GM21528 (cell line): ENCODE results near the gene ARPP21.

ENCODE experiments used
- ATAC-seq: cut with Tn5 transposase; IDR thresholded peaks from one replicate; pipeline ENCODE4 v1.9.1; 2021; ENCODE audit warnings: mild to moderate bottlenecking, moderate library complexity; ENCODE audit not compliant: unreplicated experiment, low FRiP score

ARPP21 gene

DNA sequence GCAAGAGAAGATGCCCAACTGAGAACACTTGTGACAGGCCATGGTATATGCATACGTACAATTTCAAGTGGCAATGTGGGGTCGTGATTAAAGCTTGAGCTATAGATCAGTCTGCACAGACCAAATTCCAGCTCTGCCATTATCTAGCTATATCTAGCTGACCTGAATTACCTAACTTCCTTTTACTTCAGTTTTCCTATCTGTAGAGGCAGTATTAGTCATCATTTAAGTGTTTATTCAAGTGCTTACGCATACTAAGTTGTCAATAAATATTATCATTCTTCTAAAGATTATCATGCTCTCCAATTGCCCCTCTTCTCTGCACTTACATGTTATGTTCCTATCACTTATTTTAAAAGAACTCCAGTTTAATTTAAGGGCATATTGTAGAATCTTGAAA lies 87.9 kb downstream of the ARPP21 start:
- ATAC-seq = no peak

DNA sequence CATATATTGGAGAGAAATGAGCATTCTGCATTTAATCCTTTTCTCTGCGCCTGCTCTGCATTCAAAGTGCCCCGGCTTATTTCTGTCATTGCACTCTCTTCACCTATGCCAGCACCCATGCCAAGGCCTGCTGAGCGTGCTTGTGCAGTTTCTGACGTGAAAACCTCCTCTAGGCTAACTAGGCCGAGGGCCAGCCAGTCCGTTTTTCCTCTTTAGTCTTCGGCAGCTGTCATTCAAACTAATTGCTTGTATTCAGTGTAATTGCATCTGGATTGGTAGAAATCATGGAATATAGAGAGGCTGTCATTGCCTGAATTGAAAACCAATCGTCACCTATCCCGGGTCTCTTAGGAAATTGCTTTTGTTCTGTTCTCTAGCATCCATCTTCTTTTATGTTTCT lies 94.0 kb downstream of the ARPP21 start:
- ATAC-seq = no peak

DNA sequence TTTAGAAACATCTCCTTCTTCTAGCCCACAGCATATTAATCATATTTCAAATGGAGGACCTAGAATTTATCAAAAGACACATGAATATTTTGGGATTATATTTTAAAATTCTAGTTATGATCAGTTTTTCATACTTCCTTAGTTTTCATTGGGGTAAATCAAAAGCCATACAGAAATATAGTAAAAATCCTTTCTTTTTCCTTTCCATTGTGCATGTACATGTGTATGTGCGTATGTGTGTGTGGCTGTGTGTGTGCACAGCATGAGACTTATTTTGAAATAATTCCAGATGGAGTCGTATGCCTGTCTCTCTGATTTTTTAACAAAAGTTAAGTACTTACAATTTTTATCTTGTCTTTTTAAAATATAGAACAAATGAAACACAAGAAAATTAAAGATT lies 94.5 kb downstream of the ARPP21 start:
- ATAC-seq = no peak

DNA sequence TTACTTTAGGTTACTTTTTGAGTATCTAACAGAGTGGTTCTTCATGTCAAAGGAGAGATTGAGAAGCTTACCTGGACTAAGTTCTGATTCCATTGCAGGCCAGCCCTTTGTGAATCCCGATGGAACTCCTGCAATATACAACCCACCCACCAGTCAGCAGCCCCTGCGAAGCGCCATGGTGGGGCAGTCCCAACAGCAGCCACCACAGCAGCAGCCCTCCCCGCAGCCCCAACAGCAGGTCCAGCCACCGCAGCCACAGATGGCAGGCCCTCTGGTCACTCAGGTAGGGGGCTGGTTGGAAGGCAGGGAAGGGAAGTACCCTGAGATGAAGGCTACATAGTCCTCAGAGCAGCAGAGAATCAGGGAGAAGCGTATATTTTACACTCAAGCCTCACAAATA lies 97.8 kb downstream of the ARPP21 start:
- no peak for ATAC-seq

DNA sequence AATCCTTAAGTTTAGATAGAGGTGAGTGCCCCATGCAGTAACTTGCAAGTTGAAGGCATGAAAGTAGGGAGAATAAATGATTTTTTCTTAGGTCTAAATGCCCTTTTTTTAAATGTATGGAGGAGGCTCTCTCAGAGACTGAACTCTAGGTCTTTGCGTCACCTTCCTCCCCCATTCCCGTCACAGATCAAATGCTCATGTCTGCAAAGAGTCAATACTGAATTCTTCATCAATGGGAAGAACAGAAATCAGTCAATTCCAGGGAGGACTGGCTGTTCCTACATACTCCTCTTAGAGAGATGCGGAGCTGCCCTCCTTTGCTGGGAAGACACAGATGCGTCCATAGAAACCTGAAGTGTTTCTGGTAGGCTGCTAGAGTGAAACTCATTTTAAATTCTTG lies 98.2 kb downstream of the ARPP21 start:
- ATAC-seq = no peak

DNA sequence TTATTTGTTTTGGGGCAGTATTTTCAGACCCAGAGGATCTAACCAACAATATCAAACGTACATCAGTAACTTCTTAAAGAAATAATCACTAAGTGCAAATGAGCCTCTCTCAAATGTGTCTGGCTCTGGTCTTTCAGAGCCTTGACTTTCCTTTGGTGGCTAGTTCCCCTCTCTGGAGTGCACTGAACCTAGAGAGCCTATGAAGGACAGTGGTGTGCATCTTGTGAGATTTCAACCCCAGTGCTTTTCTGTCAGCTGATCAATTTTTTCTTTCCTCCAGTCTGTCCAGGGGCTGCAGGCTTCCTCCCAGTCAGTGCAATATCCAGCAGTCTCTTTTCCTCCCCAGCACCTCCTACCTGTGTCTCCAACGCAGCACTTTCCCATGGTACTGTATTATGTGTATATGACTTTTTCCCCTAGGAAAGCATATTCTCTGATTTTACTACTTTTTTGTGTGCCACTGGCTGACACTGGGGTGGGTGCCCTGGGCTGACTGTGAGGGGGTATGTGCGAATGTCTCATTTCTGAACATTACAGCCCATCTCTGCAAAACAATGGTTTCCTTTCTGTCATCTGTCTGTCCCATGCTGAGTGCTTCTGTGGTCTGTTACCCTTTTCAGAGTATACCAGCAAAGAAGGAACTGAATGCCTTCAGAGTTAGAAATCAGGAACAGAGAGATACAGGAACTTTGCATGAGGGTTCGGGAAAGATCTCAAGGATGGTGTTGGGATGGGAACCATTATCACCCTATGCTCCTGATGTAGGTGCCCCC lies 98.8 kb downstream of the ARPP21 start:
- no peak for ATAC-seq

DNA sequence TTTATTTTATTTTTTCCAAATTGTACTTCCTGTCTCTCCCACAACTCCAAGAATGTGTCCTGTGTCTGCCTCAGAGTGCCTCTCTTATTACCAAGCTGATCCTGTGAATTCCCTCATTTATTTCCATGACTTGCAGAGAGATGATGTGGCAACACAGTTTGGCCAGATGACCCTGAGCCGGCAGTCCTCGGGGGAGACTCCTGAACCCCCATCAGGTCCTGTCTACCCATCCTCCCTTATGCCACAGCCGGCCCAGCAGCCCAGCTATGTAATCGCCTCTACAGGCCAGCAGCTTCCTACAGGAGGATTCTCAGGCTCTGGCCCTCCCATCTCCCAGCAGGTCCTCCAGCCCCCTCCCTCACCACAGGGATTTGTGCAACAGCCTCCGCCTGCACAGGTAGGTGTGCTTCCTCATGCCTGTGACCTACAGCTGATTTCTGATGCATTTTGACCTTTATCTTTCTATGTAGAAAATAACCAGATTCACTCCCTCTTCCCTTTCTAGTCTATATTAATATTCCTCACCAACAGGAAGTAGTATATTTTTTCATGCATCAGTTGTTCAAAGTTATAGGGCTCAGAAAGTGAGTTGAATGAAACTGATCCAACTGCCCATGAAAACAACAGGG lies 100.0 kb downstream of the ARPP21 start:
- ATAC-seq = no peak

DNA sequence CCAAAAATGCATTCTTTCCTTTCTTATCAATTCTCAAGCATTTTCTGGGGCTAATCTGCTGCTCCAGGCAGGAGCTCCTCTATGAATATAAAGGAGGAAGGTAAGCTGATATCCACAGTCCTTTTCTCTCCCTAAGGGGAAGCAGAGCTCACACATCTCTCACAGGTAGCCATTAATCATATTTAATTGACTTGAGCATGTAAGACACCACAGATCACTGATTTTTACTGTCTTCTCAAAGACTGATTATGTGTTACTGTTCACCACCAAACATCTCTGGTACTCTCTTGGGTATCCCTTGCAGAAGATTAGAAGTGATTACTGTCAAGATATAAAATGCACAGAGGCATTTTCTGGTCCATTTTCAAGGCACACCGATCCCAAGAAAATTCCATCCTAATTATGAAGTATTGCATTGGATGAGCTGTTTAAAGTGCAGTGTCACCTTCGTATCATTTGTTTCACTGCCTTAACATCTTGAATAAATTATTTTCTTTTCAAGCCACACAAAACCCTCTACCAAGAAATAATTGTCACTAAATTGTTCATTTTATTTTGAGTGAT lies 100.7 kb downstream of the ARPP21 start:
- ATAC-seq = no peak

DNA sequence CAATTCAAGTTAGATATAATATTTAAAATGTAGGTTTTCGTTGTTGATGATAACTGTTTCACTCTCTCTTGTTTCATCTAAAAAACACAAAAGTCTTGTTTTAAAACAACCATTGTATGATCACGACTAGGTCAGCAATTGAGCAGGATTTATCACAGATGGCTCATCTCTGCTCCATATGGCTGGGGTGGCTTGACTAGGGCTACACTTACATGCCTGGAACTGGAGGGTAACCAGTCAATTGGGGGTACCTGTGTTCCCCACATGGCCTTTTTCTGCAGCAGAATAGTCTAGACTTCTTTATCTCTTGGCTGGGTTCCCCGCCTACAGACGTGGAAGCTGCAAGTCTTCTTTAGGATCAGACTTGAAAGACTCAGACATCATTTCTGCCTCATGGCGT lies 103.9 kb downstream of the ARPP21 start:
- no peak for ATAC-seq

DNA sequence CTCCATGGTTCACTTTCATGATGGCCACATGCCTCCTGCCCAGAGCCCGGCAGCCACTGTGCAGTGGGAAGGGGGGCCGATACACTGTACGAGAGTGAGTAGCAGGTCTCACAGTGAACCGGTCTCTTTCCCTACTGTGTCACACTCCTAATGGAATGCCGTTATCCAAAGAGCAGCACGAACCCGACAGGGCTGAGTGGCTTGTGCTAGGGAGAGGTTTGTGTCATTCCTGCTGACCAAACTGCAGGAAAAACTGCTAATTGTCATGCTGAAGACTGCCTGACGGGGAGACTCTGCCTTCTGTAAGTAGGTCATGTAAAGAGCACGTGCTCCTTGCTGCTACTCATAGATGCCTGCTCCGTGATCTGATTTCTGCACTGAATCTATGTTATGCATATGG lies 105.1 kb downstream of the ARPP21 start:
- no peak for ATAC-seq

DNA sequence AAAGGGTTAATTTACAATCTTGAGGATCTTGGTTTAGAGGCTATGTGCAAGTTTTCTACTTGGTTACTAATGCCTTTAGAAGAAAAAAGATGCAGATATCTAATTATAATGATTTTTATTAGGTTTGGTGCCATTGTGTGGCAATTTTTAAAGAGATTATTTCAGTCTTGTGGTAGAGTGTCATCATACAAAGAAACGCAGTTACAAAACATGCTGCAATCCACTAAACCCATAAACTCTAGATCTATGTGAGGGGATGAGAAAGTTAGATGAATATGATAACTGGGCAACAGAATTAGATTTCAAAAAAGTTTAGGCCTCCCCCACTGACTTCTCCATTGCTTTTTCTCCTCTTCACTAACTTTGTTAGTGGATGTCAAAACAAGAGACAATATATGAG lies 106.0 kb downstream of the ARPP21 start:
- no peak for ATAC-seq

DNA sequence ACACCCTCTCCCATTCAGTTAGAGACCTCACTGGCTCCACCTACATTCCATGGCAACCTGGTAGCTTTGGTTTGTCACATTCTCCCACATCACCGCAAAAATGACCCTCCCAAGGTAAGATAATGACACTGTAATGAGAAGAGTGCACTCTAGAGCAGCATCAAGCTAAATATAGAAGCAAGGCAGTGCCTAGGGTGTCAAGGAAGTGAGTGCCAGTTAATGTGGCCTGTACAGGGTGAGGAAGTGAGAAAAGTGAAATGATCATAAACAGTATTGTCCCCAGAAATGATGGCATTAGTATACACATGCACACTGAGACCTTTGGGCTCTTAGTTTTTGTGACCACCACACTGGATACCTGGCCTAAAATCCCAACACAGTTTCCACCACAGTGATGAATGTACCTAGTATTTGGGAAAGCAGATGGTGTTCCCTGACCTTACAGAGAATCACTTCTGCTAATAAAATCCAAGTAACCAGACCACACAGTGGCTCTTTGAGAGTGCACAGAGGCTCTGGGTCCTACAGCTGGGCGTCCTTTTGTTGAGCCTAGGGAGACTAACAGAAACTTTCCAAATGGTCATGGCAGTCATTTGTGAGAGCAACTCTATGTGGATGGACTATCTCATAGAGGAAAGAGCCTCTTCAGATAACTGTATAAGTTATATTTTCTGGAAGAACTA lies 106.6 kb downstream of the ARPP21 start:
- no peak for ATAC-seq

DNA sequence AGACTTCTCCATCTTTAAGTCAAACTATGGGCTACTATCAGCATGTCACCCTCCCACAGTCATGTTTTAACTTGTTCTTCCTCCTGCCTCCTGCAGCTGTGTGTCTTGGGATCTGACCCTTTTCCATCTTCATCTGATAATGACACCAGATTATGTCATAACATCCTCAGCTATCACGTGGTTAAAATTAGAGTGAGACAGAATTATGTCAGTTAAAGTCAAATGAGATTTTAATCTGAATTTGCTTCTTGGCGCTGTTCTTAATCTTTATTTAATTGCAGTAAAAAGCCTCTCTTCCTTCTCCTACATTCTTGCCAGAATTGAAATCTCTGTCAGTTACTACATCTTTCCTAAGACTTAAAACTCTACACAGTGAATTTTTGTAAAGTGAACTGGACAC lies 107.2 kb downstream of the ARPP21 start:
- ATAC-seq = no peak

DNA sequence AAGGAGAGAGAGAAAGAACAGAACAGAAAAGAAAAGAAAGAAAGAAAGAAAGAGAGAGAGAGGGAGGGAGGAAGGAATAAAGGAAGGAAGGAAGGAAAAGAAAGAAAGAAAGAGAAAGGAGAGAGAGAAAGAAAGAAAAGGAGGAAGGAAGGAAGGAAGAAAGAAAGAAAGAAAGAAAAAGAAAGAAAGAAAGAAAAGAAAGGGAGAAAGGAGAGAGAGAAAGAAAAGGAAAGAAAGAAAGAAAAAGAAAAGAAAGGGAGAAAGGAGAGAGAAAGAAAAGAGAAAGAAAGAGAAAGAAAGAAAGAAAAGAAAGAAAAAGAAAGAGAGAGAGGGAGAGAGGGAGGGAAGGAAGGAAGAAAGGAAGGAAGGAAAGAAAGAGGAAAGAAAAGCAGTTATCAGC lies 108.8 kb downstream of the ARPP21 start:
- no peak for ATAC-seq

DNA sequence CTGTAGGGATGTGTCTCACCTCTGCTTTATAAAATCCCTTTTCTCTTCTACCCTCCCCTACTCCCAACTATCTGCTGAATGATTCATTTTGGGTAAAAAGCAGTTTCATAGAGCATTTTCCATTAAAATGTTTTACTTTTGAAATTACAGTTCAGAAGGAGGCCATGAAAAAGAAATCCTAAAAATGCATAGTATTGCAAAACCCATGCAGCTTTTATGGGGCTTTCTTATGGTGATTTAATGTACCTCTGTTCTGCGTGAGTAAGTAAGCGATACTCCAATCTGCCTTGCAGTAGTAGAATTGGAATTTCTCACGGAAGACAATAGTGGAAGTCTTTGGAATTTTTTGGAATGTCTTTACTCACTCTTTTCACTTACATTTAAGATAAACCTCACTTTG lies 111.9 kb downstream of the ARPP21 start:
- ATAC-seq = no peak

DNA sequence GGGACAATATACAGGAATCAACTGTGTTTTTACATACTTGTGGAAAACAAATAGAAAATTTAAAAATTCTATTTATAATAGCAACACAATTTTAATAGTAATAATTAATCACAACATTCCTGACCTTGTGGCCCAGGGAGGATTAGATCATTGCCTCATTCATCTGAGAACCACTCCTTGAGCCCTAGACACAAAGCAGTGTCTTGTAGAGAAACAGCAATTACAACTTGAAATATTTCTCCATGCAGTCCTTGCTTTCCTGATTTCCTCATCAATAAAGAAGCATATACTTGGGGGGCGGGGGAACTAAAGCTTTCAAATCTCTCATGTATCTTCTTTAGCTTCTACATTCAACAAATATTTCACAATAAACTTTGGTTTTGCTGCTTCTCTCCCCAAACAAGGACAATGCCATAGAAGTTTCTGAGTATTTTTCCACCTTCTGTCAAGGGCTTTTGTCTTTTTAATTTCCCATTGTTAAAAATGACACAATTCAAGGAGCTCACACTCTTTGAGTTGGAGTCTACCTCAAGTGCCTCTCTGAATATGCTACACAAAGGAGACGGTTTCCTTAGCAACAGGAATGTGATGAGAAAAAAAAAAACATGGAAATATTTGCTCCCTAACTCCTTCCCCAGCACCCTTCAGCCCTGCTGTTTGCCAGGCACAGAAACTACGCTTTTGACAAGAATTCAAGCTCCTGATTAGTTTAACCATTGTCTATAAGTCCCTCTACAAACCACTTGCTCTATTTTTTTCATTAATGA lies 118.8 kb downstream of the ARPP21 start:
- no peak for ATAC-seq

DNA sequence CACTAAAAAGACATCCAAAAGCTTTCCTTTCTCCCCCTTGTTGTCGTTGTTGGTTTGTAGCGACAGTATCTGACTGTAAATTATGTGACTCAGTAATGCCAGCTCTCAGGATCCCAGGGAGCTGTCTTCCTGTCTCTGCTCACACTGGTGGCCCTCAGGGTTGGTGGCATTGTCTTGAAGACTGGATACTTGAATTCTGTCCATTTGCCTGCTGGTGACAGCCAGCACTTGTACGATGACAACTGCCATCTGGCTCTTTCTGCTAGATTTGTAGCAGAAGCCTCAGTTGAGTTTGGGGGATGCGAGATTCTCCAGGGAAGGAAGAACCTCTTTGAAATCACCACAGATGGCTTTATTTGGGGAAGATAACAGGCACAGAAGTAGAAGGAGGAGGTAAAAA lies 120.8 kb downstream of the ARPP21 start:
- ATAC-seq = no peak

DNA sequence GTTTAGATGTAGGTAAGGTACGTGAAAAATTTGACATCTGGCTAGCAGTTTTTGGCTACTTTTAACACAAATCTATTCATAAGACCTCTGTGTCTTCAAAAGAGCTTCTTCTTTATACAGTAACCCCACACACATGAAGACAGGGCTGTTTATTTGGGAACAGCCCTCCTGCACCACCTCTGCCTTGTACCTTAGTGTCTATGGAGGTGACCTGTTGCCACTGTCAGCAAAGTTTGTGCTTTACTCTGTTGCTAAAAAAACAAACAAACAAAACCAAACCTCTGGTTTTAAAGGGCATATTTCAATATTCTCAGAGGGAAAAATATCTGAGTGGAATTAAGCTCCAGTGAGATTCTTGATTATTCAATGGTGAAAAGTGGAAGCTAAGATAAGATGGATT lies 122.0 kb downstream of the ARPP21 start:
- no peak for ATAC-seq

DNA sequence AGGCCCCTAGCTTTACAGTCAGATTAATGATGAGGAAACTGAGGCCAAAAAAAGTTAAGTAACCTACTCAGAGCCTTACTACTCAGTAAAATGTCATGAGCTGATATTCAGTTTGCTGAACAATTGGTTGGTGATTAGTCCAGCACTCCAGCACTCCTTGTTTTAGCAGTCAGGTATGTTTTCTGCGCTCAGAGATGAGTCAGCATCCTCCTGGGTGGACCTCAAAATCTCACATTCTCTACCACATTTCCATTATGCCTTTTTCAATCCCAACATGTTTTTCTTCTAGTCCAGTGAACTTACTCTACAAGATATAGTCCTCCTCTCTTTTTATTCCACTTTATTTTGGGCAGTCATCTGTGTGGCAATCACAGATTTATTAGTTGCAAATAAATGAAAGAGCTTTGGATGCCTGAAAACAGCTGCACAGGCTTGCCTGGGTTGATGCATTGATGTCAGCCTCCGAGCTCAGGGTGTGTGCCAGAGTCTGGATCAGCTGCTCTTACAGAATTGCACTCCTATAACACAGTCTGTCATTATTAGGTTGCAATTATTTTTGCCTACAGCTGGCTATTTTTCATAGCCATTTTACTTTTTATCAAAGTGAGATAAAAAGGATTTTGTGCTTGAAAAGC lies 133.2 kb downstream of the ARPP21 start:
- no peak for ATAC-seq

DNA sequence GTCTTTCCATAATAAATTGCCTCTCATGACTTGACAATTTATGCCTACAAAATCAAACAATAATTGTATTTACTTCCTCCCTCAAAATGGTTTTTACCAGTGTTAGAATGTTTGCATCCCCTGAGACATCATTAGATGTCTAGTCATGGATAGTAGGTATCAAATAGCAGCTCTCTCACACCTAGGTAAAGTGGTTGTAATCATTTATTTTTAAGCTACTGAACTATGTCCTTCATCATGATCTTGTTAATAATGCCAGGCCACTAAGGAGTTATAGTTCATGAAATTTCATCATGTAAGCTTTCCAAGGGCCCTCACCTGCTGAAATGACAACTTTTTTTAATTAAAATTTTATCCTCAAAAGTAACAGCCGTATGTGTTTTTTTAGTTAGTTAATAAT lies 134.1 kb downstream of the ARPP21 start:
- ATAC-seq = no peak
